ENCODE data around the gene TMEM92. TPM values are rescaled to one million over a fixed set of nuclear protein-coding genes. Genes with fewer than 3 reads are reported as not detected.
A peak's percentile ranks its signal among the peaks of the same experiment; 100 is the strongest.

TMEM92 gene
- total RNA-seq, 1 experiment from 2014 or later: 14.8 TPM

GRCh38 chr17:50288306-50288705, 14.0 kb downstream of the TMEM92 start:
- POLR2A ChIA-PET: interaction anchor here (1.2 kb wide), 1 partner anchor 14 kb away, joined by 4 read pairs; the partner anchor contains the start of gene TMEM92

DNA sequence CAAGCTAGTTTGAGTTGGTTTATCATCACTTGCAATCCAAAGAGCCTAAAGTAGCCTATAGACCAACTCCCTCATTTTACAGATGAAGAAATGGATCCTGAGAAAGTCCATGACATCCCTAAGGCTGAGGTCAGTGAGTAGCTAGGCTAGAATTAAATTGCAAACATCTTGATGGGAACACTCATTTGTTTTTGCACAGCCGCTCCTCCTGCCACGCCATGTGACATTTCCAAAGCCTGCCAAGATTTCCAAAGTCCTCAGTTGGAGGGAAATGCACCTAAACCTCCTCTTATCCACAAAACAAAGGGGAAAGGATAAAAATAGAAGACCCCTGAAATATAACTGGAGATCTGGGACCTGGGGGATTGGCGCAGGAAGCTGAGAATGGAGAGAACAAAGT, 15.0 kb downstream of the TMEM92 start:
- Mint-ChIP-seq H3K27me3 (ENCODE audit: insufficient read depth, unreplicated experiment) (no peaks in the 10 kb centered on the region), H3K9me3 (ENCODE audit: unreplicated experiment) (no peaks in the 10 kb centered on the region), H3K4me3 (ENCODE audit: unreplicated experiment) (no peak overlapping the region), H3K4me1 (ENCODE audit: low read depth, unreplicated experiment) (peaks cover 8% of the 10 kb centered on the region), H3K27ac (ENCODE audit: unreplicated experiment) (no peak overlapping the region), H3K36me3 (ENCODE audit: insufficient read depth, unreplicated experiment) (no peaks in the 10 kb centered on the region)
- Histone ChIP-seq H3K4me1 (peaks cover 11% of the 10 kb centered on the region), H3K36me3 (ENCODE audit: control insufficient read depth, insufficient read depth, low read length) (no peaks in the 10 kb centered on the region), H3K27me3 (replicated peaks; ENCODE audit: control insufficient read depth, insufficient read depth, low read length) (no peaks in the 10 kb centered on the region), H3K9me3 (no peaks in the 10 kb centered on the region), H3K4me3 (ENCODE audit: low read depth, low read length) (no peak overlapping the region)
- no peak for DNase-seq
- POLR2A ChIA-PET: no interaction called here
- TF ChIP-seq, protein P1, sequence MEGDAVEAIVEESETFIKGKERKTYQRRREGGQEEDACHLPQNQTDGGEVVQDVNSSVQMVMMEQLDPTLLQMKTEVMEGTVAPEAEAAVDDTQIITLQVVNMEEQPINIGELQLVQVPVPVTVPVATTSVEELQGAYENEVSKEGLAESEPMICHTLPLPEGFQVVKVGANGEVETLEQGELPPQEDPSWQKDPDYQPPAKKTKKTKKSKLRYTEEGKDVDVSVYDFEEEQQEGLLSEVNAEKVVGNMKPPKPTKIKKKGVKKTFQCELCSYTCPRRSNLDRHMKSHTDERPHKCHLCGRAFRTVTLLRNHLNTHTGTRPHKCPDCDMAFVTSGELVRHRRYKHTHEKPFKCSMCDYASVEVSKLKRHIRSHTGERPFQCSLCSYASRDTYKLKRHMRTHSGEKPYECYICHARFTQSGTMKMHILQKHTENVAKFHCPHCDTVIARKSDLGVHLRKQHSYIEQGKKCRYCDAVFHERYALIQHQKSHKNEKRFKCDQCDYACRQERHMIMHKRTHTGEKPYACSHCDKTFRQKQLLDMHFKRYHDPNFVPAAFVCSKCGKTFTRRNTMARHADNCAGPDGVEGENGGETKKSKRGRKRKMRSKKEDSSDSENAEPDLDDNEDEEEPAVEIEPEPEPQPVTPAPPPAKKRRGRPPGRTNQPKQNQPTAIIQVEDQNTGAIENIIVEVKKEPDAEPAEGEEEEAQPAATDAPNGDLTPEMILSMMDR (IDR thresholded peaks at IDR 0.05; ENCODE audit: insufficient read depth in 1 of 2, low read depth in 1 of 2, low read length in 1 of 2, severe bottlenecking in 1 of 2, unreplicated experiment in 1 of 2): no peak
- intact Hi-C loops (cut with micrococcal nuclease; ENCODE audit: unreplicated experiment): no loop called here
- CTCF ChIA-PET: interaction anchor here (0.6 to 6.0 kb wide), 7 partner anchors 8 to 347 kb away, joined by 3 to 43 read pairs (median 6); partner anchors contain the start of genes COL1A1 and TMEM92
- BruUV-seq (replicated peaks): no TSS peak

More at GRCh38 chr17:50288306-50288705, 14.0 kb downstream of the TMEM92 start:
- Mint-ChIP-seq H3K9me3 (ENCODE audit: unreplicated experiment) (no peaks in the 10 kb centered on the region), H3K4me3 (ENCODE audit: unreplicated experiment) (no peak overlapping the region), H3K36me3 (ENCODE audit: insufficient read depth, unreplicated experiment) (no peaks in the 10 kb centered on the region), H3K4me1 (ENCODE audit: low read depth, unreplicated experiment) (peaks cover 8% of the 10 kb centered on the region), H3K27me3 (ENCODE audit: insufficient read depth, unreplicated experiment) (no peaks in the 10 kb centered on the region), H3K27ac (ENCODE audit: unreplicated experiment) (no peak overlapping the region)
- Histone ChIP-seq H3K4me1 (peaks cover 11% of the 10 kb centered on the region), H3K9me3 (no peaks in the 10 kb centered on the region), H3K4me3 (ENCODE audit: low read depth, low read length) (no peak overlapping the region), H3K27me3 (replicated peaks; ENCODE audit: control insufficient read depth, insufficient read depth, low read length) (no peaks in the 10 kb centered on the region), H3K36me3 (ENCODE audit: control insufficient read depth, insufficient read depth, low read length) (no peaks in the 10 kb centered on the region)
- BruUV-seq (replicated peaks): no TSS peak
- TF ChIP-seq, protein P1 (IDR thresholded peaks at IDR 0.05; ENCODE audit: insufficient read depth in 1 of 2, low read depth in 1 of 2, low read length in 1 of 2, severe bottlenecking in 1 of 2, unreplicated experiment in 1 of 2): no peak
- no peak for DNase-seq
- CTCF ChIA-PET: interaction anchor here (0.6 to 6.0 kb wide), 5 partner anchors 10 to 346 kb away, joined by 4 to 43 read pairs (median 6); partner anchors contain the start of genes COL1A1 and TMEM92
- intact Hi-C loops (cut with micrococcal nuclease; ENCODE audit: unreplicated experiment): no loop called here

DNA sequence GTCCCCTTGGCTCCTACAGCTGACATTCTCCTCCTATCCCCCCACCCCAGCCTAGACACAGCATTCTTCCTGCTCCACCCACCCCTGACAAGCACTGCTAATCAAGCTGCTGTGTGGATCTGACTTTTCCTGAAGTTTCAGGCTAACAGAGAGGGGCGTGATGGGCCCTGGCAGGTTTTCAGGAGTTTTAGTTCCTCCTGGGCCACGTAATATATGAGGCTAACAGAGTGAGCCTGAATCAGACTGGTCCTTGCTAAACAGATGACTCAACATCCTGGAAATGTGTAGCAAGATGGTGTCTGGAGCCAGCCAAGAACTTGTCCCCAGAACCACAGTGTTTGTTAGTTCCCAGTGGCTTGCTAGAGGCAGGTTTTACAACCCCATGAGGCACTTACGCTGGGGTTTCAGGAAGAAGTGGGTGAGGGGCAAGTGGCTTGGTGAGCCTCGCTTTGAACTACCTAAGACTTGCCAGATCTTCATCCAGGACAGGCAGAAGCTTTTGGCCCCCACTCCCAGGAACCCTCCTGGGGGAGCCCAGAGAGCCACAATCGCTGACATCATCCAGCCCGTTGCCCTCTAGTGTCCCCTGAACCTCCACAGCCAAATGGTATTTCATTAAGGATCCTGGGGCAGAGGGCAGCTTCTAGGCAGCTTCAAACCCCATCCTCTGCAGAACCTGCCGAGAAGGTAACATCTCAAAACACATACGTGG, 15.9 kb downstream of the TMEM92 start:
- H3K9me3 ChIP-seq: no peaks in the 10 kb centered on the region
- H3K36me3 ChIP-seq (ENCODE audit: control insufficient read depth, insufficient read depth, low read length): no peaks in the 10 kb centered on the region
- H3K4me1 ChIP-seq: peaks cover 11% of the 10 kb centered on the region
- H3K4me3 Mint-ChIP-seq (ENCODE audit: unreplicated experiment): no peak overlapping the region
- peaks cover 8% of the 10 kb centered on the region for H3K4me1 Mint-ChIP-seq (ENCODE audit: low read depth, unreplicated experiment)
- H3K27me3 Mint-ChIP-seq (ENCODE audit: insufficient read depth, unreplicated experiment): no peaks in the 10 kb centered on the region
- no peak overlapping the region for H3K27ac Mint-ChIP-seq (ENCODE audit: unreplicated experiment)
- peak in 1 of 2 experiments; percentile 43 for DNase-seq
- no peaks in the 10 kb centered on the region for H3K9me3 Mint-ChIP-seq (ENCODE audit: unreplicated experiment)
- POLR2A ChIA-PET: no interaction called here
- no peaks in the 10 kb centered on the region for H3K36me3 Mint-ChIP-seq (ENCODE audit: insufficient read depth, unreplicated experiment)
- CTCF ChIA-PET: interaction anchor here (0.6 to 6.0 kb wide), 5 partner anchors 8 to 348 kb away, joined by 3 to 43 read pairs (median 6); partner anchors contain the start of genes COL1A1 and TMEM92
- TF ChIP-seq, protein P1 (IDR thresholded peaks at IDR 0.05; ENCODE audit: insufficient read depth in 1 of 2, low read depth in 1 of 2, low read length in 1 of 2, severe bottlenecking in 1 of 2, unreplicated experiment in 1 of 2): no peak
- H3K27me3 ChIP-seq (replicated peaks; ENCODE audit: control insufficient read depth, insufficient read depth, low read length): no peaks in the 10 kb centered on the region
- no peak overlapping the region for H3K4me3 ChIP-seq (ENCODE audit: low read depth, low read length)
- intact Hi-C loops (cut with micrococcal nuclease; ENCODE audit: unreplicated experiment): no loop called here
- BruUV-seq (replicated peaks): no TSS peak

Data from Caco-2 (cell line).